IMR-90 (cell line): ENCODE results near the gene ZDHHC1. TPM values are rescaled to one million over a fixed set of nuclear protein-coding genes. Genes with fewer than 3 reads are reported as not detected.

ENCODE experiments used
- ATAC-seq: fragments of 200-7000 bp; cut with Tn5 transposase; 2 replicates; pipeline ENCODE4 v1.9.1; 2020; ENCODE audit warnings: low read depth, mild to moderate bottlenecking, moderate library complexity
- BruUV-seq: library from RNA; stranded (reverse); fragments of 400-500 nt; replicated peaks from 2 replicates; lab custom pipeline; 2021; lab: Mats Ljungman, UMichigan
- CTCF ChIA-PET: fragments of 300-600 bp; formaldehyde crosslinking; extraction: SDS; loops from one replicate; lab custom pipeline; 2021; ENCODE audit warnings: antibody characterized with exemption; lab: Yijun Ruan, JAX
- POLR2A ChIA-PET: fragments of 300-600 bp; sonication (Branson Sonifier 250); formaldehyde crosslinking; loops from one replicate; lab custom pipeline; 2022; ENCODE audit warnings: antibody characterized with exemption; ENCODE audit not compliant: unreplicated experiment; lab: Charles Lee
- DNase-seq: peaks from one replicate; pipeline ENCODE4 v3.0.0; 2013
- H2AFZ ChIP-seq: replicated peaks from 2 replicates; pipeline ENCODE3; 2013; ENCODE audit warnings: low read length, mild to moderate bottlenecking; ENCODE audit not compliant: poor library complexity
- H2AK5ac ChIP-seq: 2 replicates; pipeline ENCODE4 v1.6.1; 2013; ENCODE audit warnings: low read depth, low read length, inconsistent platforms
- H2AK9ac ChIP-seq: replicated peaks from 2 replicates; pipeline ENCODE3; 2013; ENCODE audit warnings: mild to moderate bottlenecking, low read depth, low read length, moderate library complexity; ENCODE audit not compliant: poor library complexity
- H2BK120ac ChIP-seq: 2 replicates; pipeline ENCODE4 v1.6.1; 2013; ENCODE audit warnings: low read depth, low read length, inconsistent platforms
- H2BK15ac ChIP-seq: 3 replicates; pipeline ENCODE4 v1.6.1; 2013; ENCODE audit warnings: low read depth, low read length, inconsistent platforms
- H2BK20ac ChIP-seq: 2 replicates; pipeline ENCODE4 v1.6.1; 2013; ENCODE audit warnings: low read depth, mild to moderate bottlenecking, inconsistent platforms, low read length, moderate library complexity
- H2BK5ac ChIP-seq: 2 replicates; pipeline ENCODE4 v1.6.1; 2013; ENCODE audit warnings: mild to moderate bottlenecking, low read depth, low read length, inconsistent platforms; ENCODE audit not compliant: poor library complexity, severe bottlenecking
- H3K14ac ChIP-seq: replicated peaks from 2 replicates; pipeline ENCODE4 v1.6.1; 2013; ENCODE audit warnings: low read depth, low read length, inconsistent platforms
- H3K18ac ChIP-seq: 2 replicates; pipeline ENCODE4 v1.6.1; 2013; ENCODE audit warnings: low read depth, low read length, control low read depth
- H3K23ac ChIP-seq: 2 replicates; pipeline ENCODE4 v1.6.1; 2013; ENCODE audit warnings: low read depth, low read length, inconsistent platforms
- H3K27ac ChIP-seq: 2 replicates; pipeline ENCODE4 v1.5.1; 2013; ENCODE audit warnings: mild to moderate bottlenecking, control low read depth, low read length; ENCODE audit not compliant: insufficient read depth
- H3K27me3 ChIP-seq: 2 replicates; pipeline ENCODE4 v1.6.1; 2013; ENCODE audit warnings: low read length; ENCODE audit not compliant: control insufficient read depth, insufficient read depth
- H3K36me3 ChIP-seq: 2 replicates; pipeline ENCODE4 v1.6.1; 2013; ENCODE audit warnings: low read length, mixed read lengths; ENCODE audit not compliant: control insufficient read depth, insufficient read depth
- H3K4ac ChIP-seq: 2 replicates; pipeline ENCODE4 v1.6.1; 2013; ENCODE audit warnings: low read depth, low read length, inconsistent platforms
- H3K4me1 ChIP-seq: 2 replicates; pipeline ENCODE4 v1.6.1; 2013; ENCODE audit warnings: low read length, mixed read lengths; ENCODE audit not compliant: control insufficient read depth, insufficient read depth
- H3K4me2 ChIP-seq: 2 replicates; pipeline ENCODE4 v1.6.1; 2013; ENCODE audit warnings: low read depth, mild to moderate bottlenecking, control low read depth, low read length, moderate library complexity
- H3K4me3 ChIP-seq: 2 replicates; pipeline ENCODE4 v1.5.1; 2013; ENCODE audit warnings: low read depth, mild to moderate bottlenecking, control low read depth, low read length, moderate library complexity; ENCODE audit not compliant: insufficient read depth
- H3K56ac ChIP-seq: 2 replicates; pipeline ENCODE4 v1.6.1; 2013; ENCODE audit warnings: low read length, inconsistent platforms; ENCODE audit not compliant: insufficient read depth; ENCODE audit errors: extremely low read depth
- H3K79me1 ChIP-seq, 2 experiments: 2 replicates each; pipeline ENCODE4 v1.6.1; 2013; ENCODE audit warnings: low read length in 2 of 2, inconsistent platforms in 1 of 2, low read depth in 1 of 2
- H3K9ac ChIP-seq: 2 replicates; pipeline ENCODE4 v1.6.1; 2013; ENCODE audit warnings: low read depth, low read length, control low read depth
- H3K9me1 ChIP-seq: 2 replicates; pipeline ENCODE4 v1.6.1; 2013; ENCODE audit warnings: low read length, inconsistent platforms; ENCODE audit not compliant: insufficient read depth
- H3K9me3 ChIP-seq: 2 replicates; pipeline ENCODE4 v1.6.1; 2013; ENCODE audit warnings: low read length; ENCODE audit not compliant: control insufficient read depth, insufficient read depth
- H4K20me1 ChIP-seq: 2 replicates; pipeline ENCODE4 v1.6.1; 2013; ENCODE audit warnings: low read length, inconsistent platforms; ENCODE audit not compliant: insufficient read depth
- H4K5ac ChIP-seq: 2 replicates; pipeline ENCODE4 v1.6.1; 2013; ENCODE audit warnings: mild to moderate bottlenecking, low read depth, low read length, control low read depth
- H4K8ac ChIP-seq, 2 experiments: 2 replicates each; pipeline ENCODE4 v1.6.1; 2013; ENCODE audit warnings: low read depth in 2 of 2, low read length in 2 of 2, control low read depth in 1 of 2, inconsistent platforms in 1 of 2
- H4K91ac ChIP-seq: 2 replicates; pipeline ENCODE4 v1.6.1; 2013; ENCODE audit warnings: low read depth, low read length, inconsistent platforms; ENCODE audit not compliant: insufficient read depth
- BHLHE40 ChIP-seq: fragments of 150-350 bp; IDR thresholded peaks from 2 replicates; pipeline ENCODE4 v1.6.1; 2016; ENCODE audit warnings: mild to moderate bottlenecking, low read depth, low read length
- CEBPB ChIP-seq: IDR thresholded peaks from 2 replicates; pipeline ENCODE4 v1.6.1; 2012; ENCODE audit warnings: low read depth, low read length, improper control_type of control experiment
- CHD1 ChIP-seq: IDR thresholded peaks from 2 replicates; pipeline ENCODE4 v1.6.1; 2012; ENCODE audit warnings: low read depth, low read length, improper control_type of control experiment
- CTCF ChIP-seq: conservative IDR thresholded peaks from 2 replicates; pipeline ENCODE4 v1.5.1; 2012; ENCODE audit warnings: mild to moderate bottlenecking, low read depth, low read length, improper control_type of control experiment
- FOS ChIP-seq: fragments of 150-350 bp; IDR thresholded peaks from 2 replicates; pipeline ENCODE4 v1.6.1; 2016; ENCODE audit warnings: low read depth, low read length
- MAFK ChIP-seq: IDR thresholded peaks from 2 replicates; pipeline ENCODE4 v1.6.1; 2012; ENCODE audit warnings: low read depth, low read length, improper control_type of control experiment
- MAZ ChIP-seq: IDR thresholded peaks from 2 replicates; pipeline ENCODE4 v1.6.1; 2012; ENCODE audit warnings: low read depth, mild to moderate bottlenecking, low read length, improper control_type of control experiment, moderate library complexity, borderline replicate concordance
- MXI1 ChIP-seq: IDR thresholded peaks from 2 replicates; pipeline ENCODE4 v1.6.1; 2012; ENCODE audit warnings: low read depth, mild to moderate bottlenecking, low read length, moderate library complexity, borderline replicate concordance
- NFE2L2 ChIP-seq: fragments of 150-350 bp; IDR thresholded peaks from 2 replicates; pipeline ENCODE4 v1.6.1; 2016; ENCODE audit warnings: low read depth, mild to moderate bottlenecking, low read length
- POLR2A ChIP-seq: IDR thresholded peaks from 2 replicates; pipeline ENCODE4 v1.6.1; 2012; ENCODE audit warnings: mild to moderate bottlenecking, low read depth, low read length
- RAD21 ChIP-seq: IDR thresholded peaks from 2 replicates; pipeline ENCODE4 v1.6.1; 2012; ENCODE audit warnings: low read length, improper control_type of control experiment
- RCOR1 ChIP-seq: IDR thresholded peaks from 2 replicates; pipeline ENCODE4 v1.6.1; 2012; ENCODE audit warnings: mild to moderate bottlenecking, low read length, improper control_type of control experiment; ENCODE audit not compliant: insufficient replicate concordance
- RFX5 ChIP-seq: IDR thresholded peaks from 2 replicates; pipeline ENCODE4 v1.8.0; 2012; ENCODE audit warnings: low read depth, mild to moderate bottlenecking, low read length, moderate library complexity
- SMC3 ChIP-seq: fragments of 150-350 bp; IDR thresholded peaks from 2 replicates; pipeline ENCODE4 v1.6.1; 2016; ENCODE audit warnings: low read depth, mild to moderate bottlenecking, antibody characterized with exemption, low read length, moderate library complexity
- whole genome bisulfite sequencing, 2 experiments: methylation state at CpG; one replicate each; pipeline versions ENCODE4 v1.1.5 to v1.1.7; 2013; ENCODE audit warnings: missing lambda C conversion rate in 2 of 2; ENCODE audit not compliant: insufficient read length in 1 of 2; ENCODE audit errors: extremely low coverage in 2 of 2; 5-methylcytosine and 5-hydroxymethylcytosine counted together
- dilution Hi-C: fragments of 300-500 bp; cut with HindIII; formaldehyde crosslinking; loops from one replicate; pipeline ENCODE4 v1.14.3; 2018; ENCODE audit warnings: low sequenced_read_pairs; ENCODE audit not compliant: unreplicated experiment
- in situ Hi-C: fragments of 300-500 bp; cut with MboI; formaldehyde crosslinking; loops from 3 replicates; pipeline ENCODE4 v1.14.3; 2019; ENCODE audit warnings: low sequenced_read_pairs, inconsistent platforms, mixed read lengths
- intact Hi-C: fragments of 100-400 bp; cut with micrococcal nuclease; formaldehyde crosslinking; loops from 2 replicates; pipeline ENCODE4 v1.10.0; 2022
- polyA plus RNA-seq, 3 experiments: library from polyadenylated mRNA; depleted of rRNA; stranded (reverse); fragments of >200 nt; gene quantifications; 2 replicates each; pipeline ENCODE4 v1.2.3, GENCODE V29; 2012; ENCODE audit warnings: low replicate concordance in 1 of 3
- total RNA-seq: library from RNA; depleted of rRNA; stranded (reverse); fragments of >200 nt; gene quantifications from 2 replicates; pipeline ENCODE4 v1.2.3, GENCODE V29; 2012
- TF ChIP-seq, protein P1 (sequence below): fragments of 150-350 bp; IDR thresholded peaks from 2 replicates; pipeline ENCODE4 v1.6.1; 2017; ENCODE audit warnings: mild to moderate bottlenecking, antibody characterized with exemption, low read length, low read depth
- TF ChIP-seq, protein P2 (sequence below): fragments of 150-350 bp; IDR thresholded peaks from 2 replicates; pipeline ENCODE4 v1.6.1; 2016; ENCODE audit warnings: low read depth, mild to moderate bottlenecking, low read length, moderate library complexity, borderline replicate concordance

ZDHHC1 gene
- total and polyA plus RNA-seq, 2 of the 4 experiments (the other 2 are of a cell fraction): 2.0 to 5.9 TPM

DNA sequence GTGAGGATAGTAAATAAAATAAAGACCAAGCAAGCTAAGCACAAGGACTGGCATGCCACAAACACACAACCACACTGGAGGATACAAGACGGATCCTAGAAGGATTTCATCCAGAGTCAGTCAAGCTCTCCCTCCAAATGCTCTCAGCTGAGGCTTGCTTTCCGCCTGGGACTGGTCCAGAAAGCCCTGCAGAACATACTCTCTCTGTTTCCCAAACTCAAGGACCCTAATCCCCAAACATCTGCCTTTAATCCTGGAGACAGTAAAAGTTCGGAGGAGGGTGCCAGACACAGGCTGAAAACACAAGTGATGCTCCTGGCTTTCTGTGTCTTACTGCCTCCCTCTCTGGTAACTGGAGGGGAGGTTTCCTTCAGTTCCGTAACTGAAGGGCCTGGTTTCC lies 9.3 kb upstream of the ZDHHC1 start:
- no peak overlapping the region for H3K9ac ChIP-seq
- intact Hi-C loops: loop anchor here (5.0 kb wide), 1 partner anchor 163 kb away; no protein-coding TSS in a partner anchor

More for the DNA sequence above, 9.3 kb upstream of the ZDHHC1 start:
- no peaks in the 10 kb centered on the region for H3K9me3 ChIP-seq
- POLR2A ChIA-PET: no interaction called here
- no peak overlapping the region for H3K14ac ChIP-seq
- no peak overlapping the region for H2AK9ac ChIP-seq
- H4K8ac ChIP-seq: no peak overlapping the region
- no peaks in the 10 kb centered on the region for H3K36me3 ChIP-seq
- no peak overlapping the region for H3K27ac ChIP-seq
- no peak overlapping the region for H2AFZ ChIP-seq
- no peak overlapping the region for H2BK15ac ChIP-seq
- peaks cover 4% of the 10 kb centered on the region; the same call in 1 of the 2 replicates for H4K20me1 ChIP-seq
- no peak for ATAC-seq
- no peak overlapping the region for H3K4me3 ChIP-seq
- in situ Hi-C loops: no loop called here
- H4K91ac ChIP-seq: no peak overlapping the region
- CTCF ChIA-PET: no interaction called here
- no peak overlapping the region for H3K18ac ChIP-seq
- peaks cover 55% of the 10 kb centered on the region for H3K27me3 ChIP-seq
- no peak overlapping the region for H2BK120ac ChIP-seq
- H3K4me1 ChIP-seq: peaks cover 2% of the 10 kb centered on the region; the same call in 1 of the 2 replicates
- no peak overlapping the region for H3K4me2 ChIP-seq
- no peak overlapping the region for H3K56ac ChIP-seq
- DNase-seq: no peak
- H3K23ac ChIP-seq: no peak overlapping the region
- no peak overlapping the region for H3K4ac ChIP-seq
- BruUV-seq: no TSS peak
- H2BK5ac ChIP-seq: no peak overlapping the region
- H3K9me1 ChIP-seq: peaks cover 3% of the 10 kb centered on the region; the same call in 1 of the 2 replicates
- dilution Hi-C loops: no loop called here
- no peak overlapping the region for H4K5ac ChIP-seq
- H2BK20ac ChIP-seq: no peak overlapping the region
- H2AK5ac ChIP-seq: no peak overlapping the region
- 80% methylated on average over 1 of the region's 4 CpGs; no CpG with 5 or more reads in 1 of the 2 experiments for WGBS, 2 experiments
- TF ChIP-seq MAZ (no peak), POLR2A (no peak), CTCF (no peak), RCOR1 (no peak), BHLHE40 (no peak), MXI1 (no peak), RAD21 (no peak), NFE2L2 (no peak), RFX5 (no peak), MAFK (no peak), CEBPB (no peak), FOS (no peak), CHD1 (no peak), SMC3 (no peak)
- TF ChIP-seq, protein P1, sequence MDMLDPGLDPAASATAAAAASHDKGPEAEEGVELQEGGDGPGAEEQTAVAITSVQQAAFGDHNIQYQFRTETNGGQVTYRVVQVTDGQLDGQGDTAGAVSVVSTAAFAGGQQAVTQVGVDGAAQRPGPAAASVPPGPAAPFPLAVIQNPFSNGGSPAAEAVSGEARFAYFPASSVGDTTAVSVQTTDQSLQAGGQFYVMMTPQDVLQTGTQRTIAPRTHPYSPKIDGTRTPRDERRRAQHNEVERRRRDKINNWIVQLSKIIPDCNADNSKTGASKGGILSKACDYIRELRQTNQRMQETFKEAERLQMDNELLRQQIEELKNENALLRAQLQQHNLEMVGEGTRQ: no peak
- TF ChIP-seq, protein P2, sequence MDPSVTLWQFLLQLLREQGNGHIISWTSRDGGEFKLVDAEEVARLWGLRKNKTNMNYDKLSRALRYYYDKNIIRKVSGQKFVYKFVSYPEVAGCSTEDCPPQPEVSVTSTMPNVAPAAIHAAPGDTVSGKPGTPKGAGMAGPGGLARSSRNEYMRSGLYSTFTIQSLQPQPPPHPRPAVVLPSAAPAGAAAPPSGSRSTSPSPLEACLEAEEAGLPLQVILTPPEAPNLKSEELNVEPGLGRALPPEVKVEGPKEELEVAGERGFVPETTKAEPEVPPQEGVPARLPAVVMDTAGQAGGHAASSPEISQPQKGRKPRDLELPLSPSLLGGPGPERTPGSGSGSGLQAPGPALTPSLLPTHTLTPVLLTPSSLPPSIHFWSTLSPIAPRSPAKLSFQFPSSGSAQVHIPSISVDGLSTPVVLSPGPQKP: no peak
- no peaks in the 10 kb centered on the region for H3K79me1 ChIP-seq
